GM20000 (cell line): Measurements from ENCODE around the gene KPNA6.

Source experiments
- DNase-seq: peaks from one replicate; pipeline ENCODE4 v3.0.0; 2012; ENCODE audit warnings: low spot score
- CTCF ChIP-seq: IDR thresholded peaks from 2 replicates; pipeline ENCODE4 v1.5.1; 2012; ENCODE audit warnings: mild to moderate bottlenecking, control low read depth; ENCODE audit errors: extremely low read depth, missing control alignments

Gene KPNA6

GRCh38 chr1:32219022-32219421, 111.2 kb downstream of the KPNA6 start:
- DNase-seq, result no peak
- TF ChIP-seq CTCF, result no peak

- DNase-seq, result no peak
- TF ChIP-seq CTCF, result no peak
Observed at GRCh38 chr1:32220746-32221580, 113.1 kb downstream of the KPNA6 start.

GRCh38 chr1:32221581-32221979, 113.7 kb downstream of the KPNA6 start:
- DNase-seq, result no peak
- TF ChIP-seq CTCF, result no peak

GRCh38 chr1:32221980-32222755, 114.3 kb downstream of the KPNA6 start, which contains the start of the genes EIF3I and TMEM234:
EIF3I (plus strand) TSS chr1:32222407; CDS start chr1:32222442, 35 bp downstream.
TMEM234 (minus strand) TSS chr1:32222353; CDS start chr1:32222322, 31 bp downstream.
- no peak for TF ChIP-seq CTCF
- DNase-seq, result peak; percentile 94

GRCh38 chr1:32223683-32224082, 115.8 kb downstream of the KPNA6 start:
- TF ChIP-seq CTCF, result no peak
- no peak for DNase-seq

- TF ChIP-seq CTCF, result no peak
Observed at GRCh38 chr1:32224285-32224684, 116.4 kb downstream of the KPNA6 start.

More at GRCh38 chr1:32224285-32224684, 116.4 kb downstream of the KPNA6 start:
- no peak for DNase-seq
